K562 (cell line): Measurements from ENCODE around the gene TNPO3. TPM values are rescaled to one million over a fixed set of nuclear protein-coding genes. Genes with fewer than 3 reads are reported as not detected.
A peak's percentile ranks its signal among the peaks of the same experiment; 100 is the strongest.

Experiments
- ATF2 ChIP-seq: sonication (generic); formaldehyde crosslinking; IDR thresholded peaks from 2 replicates; pipeline ENCODE4 v1.8.1; 2022; ENCODE audit warnings: missing genetic modification reagents
- GTF2F1 ChIP-seq: IDR thresholded peaks from 2 replicates; pipeline ENCODE4 v1.6.1; 2011; ENCODE audit warnings: low read depth, low read length, improper control_type of control experiment
- HDAC8 ChIP-seq: fragments of 450-650 bp; IDR thresholded peaks from 2 replicates; pipeline ENCODE4 v1.6.1; 2016; ENCODE audit warnings: mild to moderate bottlenecking, missing genetic modification characterization, moderate library complexity, missing compliant biosample characterization
- HMGXB4 ChIP-seq: sonication (generic); formaldehyde crosslinking; IDR thresholded peaks from 2 replicates; pipeline ENCODE4 v1.8.1; 2023; ENCODE audit warnings: mild to moderate bottlenecking, missing genetic modification reagents
- KAT8 ChIP-seq: fragments of 450-650 bp; IDR thresholded peaks from 2 replicates; pipeline ENCODE4 v1.6.1; 2016; ENCODE audit warnings: low read depth, mild to moderate bottlenecking
- MAX ChIP-seq: sonication (generic); formaldehyde crosslinking; IDR thresholded peaks from 2 replicates; pipeline ENCODE4 v1.9.0; 2022; ENCODE audit warnings: mild to moderate bottlenecking, missing genetic modification reagents
- NBN ChIP-seq: fragments of 450-650 bp; IDR thresholded peaks from 2 replicates; pipeline ENCODE4 v1.6.1; 2016; ENCODE audit warnings: low read depth, mild to moderate bottlenecking
- NCOA6 ChIP-seq: fragments of 450-650 bp; IDR thresholded peaks from 2 replicates; pipeline ENCODE4 v1.6.1; 2017; ENCODE audit warnings: mild to moderate bottlenecking
- NFXL1 ChIP-seq: fragments of 450-650 bp; formaldehyde crosslinking; IDR thresholded peaks from 2 replicates; pipeline ENCODE4 v1.4.0; 2021; ENCODE audit warnings: mild to moderate bottlenecking
- RBBP5 ChIP-seq: fragments of 200-600 bp; sonication (generic); IDR thresholded peaks from 2 replicates; pipeline ENCODE4 v1.6.1; 2012; ENCODE audit warnings: borderline replicate concordance, mild to moderate bottlenecking, low read length, control low read depth, inconsistent platforms; ENCODE audit not compliant: insufficient read depth, poor library complexity, severe bottlenecking
- SMARCC2 ChIP-seq: fragments of 450-650 bp; IDR thresholded peaks from 2 replicates; pipeline ENCODE4 v1.6.1; 2017; ENCODE audit warnings: antibody characterized with exemption, moderate library complexity, mild to moderate bottlenecking, low read depth
- TAF7 ChIP-seq: fragments of 450-650 bp; IDR thresholded peaks from 2 replicates; pipeline ENCODE4 v1.6.1; 2016; ENCODE audit warnings: missing genetic modification characterization, missing compliant biosample characterization
- THAP12 ChIP-seq: fragments of 250-450 bp; sonication (Bioruptor Pico); IDR thresholded peaks from 2 replicates; pipeline ENCODE4 v1.9.0; 2021; ENCODE audit warnings: mild to moderate bottlenecking, inconsistent platforms
- TOE1 ChIP-seq, 2 experiments: fragments of 450-650 bp in 1 of 2; sonication (generic) in 1 of 2; formaldehyde crosslinking in 1 of 2; IDR thresholded peaks; 2 replicates each; pipeline versions ENCODE4 v1.7.1 to v1.8.0; 2016 to 2022; ENCODE audit warnings: borderline replicate concordance in 2 of 2, mild to moderate bottlenecking in 2 of 2, antibody characterized with exemption in 1 of 2, inconsistent platforms in 1 of 2, low read depth in 1 of 2, missing genetic modification reagents in 1 of 2, moderate library complexity in 1 of 2
- YY1 ChIP-seq, 3 experiments: IDR thresholded peaks; 2 replicates each; pipeline ENCODE4 v1.6.1; 2011; ENCODE audit warnings: low read length in 2 of 3, mild to moderate bottlenecking in 2 of 3, moderate library complexity in 2 of 3, borderline replicate concordance in 1 of 3, control low read depth in 1 of 3, low read depth in 1 of 3; ENCODE audit not compliant: insufficient read depth in 3 of 3, insufficient replicate concordance in 2 of 3, control insufficient read depth in 1 of 3, insufficient read length in 1 of 3; ENCODE audit errors: extremely low read depth in 1 of 3
- ZNF347 ChIP-seq: fragments of 450-650 bp; formaldehyde crosslinking; IDR thresholded peaks from 2 replicates; pipeline ENCODE4 v1.4.0; 2020; ENCODE audit warnings: low read depth, mild to moderate bottlenecking, moderate library complexity
- ZNF764 ChIP-seq: fragments of 250-450 bp; sonication (Bioruptor Pico); IDR thresholded peaks from 2 replicates; pipeline ENCODE4 v1.4.0; 2020; ENCODE audit warnings: low read depth, mild to moderate bottlenecking, moderate library complexity
- polyA plus RNA-seq, 8 experiments: library from polyadenylated mRNA; depleted of rRNA in 4 of 8; stranded (reverse) in 5 of 8; unstranded in 3 of 8; fragments of >200 nt; fragmentation: Nextera tagmentation in 2 of 8; fragmentation: Illumina TruSeq in 1 of 8; extraction: Ambion mirVana in 2 of 8; extraction: Trizol in 1 of 8; gene quantifications; 2 replicates each; pipeline versions ENCODE4 v1.2.1 to v1.2.3, GENCODE V29; 2011 to 2014; ENCODE audit warnings: inconsistent platforms in 1 of 8, missing spikeins in 1 of 8
- total RNA-seq, 7 experiments: library from RNA; depleted of rRNA in 6 of 7; stranded (reverse); fragments of >200 nt in 6 of 7; fragmentation: Illumina TruSeq in 2 of 7; extraction: Trizol in 2 of 7; gene quantifications; 2 replicates each; pipeline versions ENCODE4 v1.2.1 to v1.2.3, GENCODE V29; 2011 to 2021; ENCODE audit warnings: low replicate concordance in 1 of 7
- TF ChIP-seq, protein P1 (sequence below): fragments of 250-450 bp; sonication (Bioruptor Pico); IDR thresholded peaks from 2 replicates; pipeline ENCODE4 v1.8.0; 2022; ENCODE audit warnings: inconsistent platforms, mild to moderate bottlenecking, moderate library complexity, borderline replicate concordance

Gene TNPO3
- total and polyA plus RNA-seq, 9 of the 15 experiments (the other 6 are each of a cell fraction or from before 2014, with no cell fraction given), result 35.8 to 125 (median 110) TPM

DNA sequence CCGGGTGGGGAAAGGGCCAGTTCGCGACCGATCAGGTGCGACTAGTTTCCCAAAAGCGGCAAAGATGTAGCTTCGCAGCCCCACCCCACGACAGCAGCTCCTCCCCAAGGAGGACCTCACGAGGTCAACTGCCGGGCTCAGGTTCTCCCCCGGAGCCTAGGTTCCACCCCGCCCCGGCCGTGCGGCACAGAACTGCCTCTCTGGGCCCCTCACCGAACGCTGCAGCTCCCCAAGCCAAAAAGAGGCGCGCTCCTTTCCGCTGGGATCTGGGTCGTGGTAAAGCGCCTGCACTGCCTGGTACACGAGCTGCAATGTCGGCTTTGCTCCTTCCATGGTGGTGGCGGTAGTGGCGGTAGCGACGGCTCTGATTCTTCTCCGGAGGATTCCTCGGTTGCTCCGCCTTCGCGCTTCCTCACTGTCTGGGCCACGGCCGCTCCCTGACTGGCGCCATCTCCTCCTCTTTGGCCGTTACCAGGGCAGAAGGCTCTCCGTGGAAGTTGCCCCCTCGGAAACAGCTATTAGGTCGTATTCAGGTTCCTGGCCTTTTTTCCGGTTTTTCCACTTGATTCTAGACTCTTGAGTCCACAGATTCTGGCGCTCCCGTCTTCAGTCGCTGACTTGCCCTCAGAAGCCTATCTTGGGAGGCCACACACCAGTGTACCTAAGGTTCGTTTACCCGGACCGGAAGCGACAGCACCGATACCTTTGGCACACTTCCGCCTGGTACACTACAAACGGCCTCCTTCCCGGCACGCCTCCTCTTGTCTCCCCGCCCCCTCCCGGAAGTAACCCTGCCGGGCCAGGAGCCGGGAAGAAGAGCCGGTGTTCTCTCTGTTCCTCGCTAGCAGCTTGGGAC lies at the start of gene TNPO3 (continued):
- peak; percentile 41; the same call in 1 of the 2 replicates for TF ChIP-seq ZNF347 (CRISPR knock-in tag)
- TF ChIP-seq GTF2F1, result peak; percentile 71
- TF ChIP-seq ATF2, result no peak
- TF ChIP-seq NFXL1, result no peak
- peak; percentile 78 for TF ChIP-seq KAT8
- peak; percentile 91 for TF ChIP-seq THAP12 (CRISPR knock-in tag)
- TF ChIP-seq HMGXB4 (CRISPR knock-in tag), result peak; percentile 98
- TF ChIP-seq ZNF764 (CRISPR knock-in tag), result no peak
- TF ChIP-seq TAF7 (tag), result peak; percentile 99
- TF ChIP-seq MAX (CRISPR knock-in tag), result peak; percentile 73
- peak; percentile 59 to 93 (median 87) for TF ChIP-seq YY1 (IDR thresholded peaks at IDR 0.05; ENCODE audit: borderline replicate concordance in 1 of 3, control insufficient read depth in 1 of 3, extremely low read depth in 1 of 3, insufficient read depth in 3 of 3, insufficient read length in 1 of 3, insufficient replicate concordance in 2 of 3, low read depth in 1 of 3, low read length in 2 of 3)
- TF ChIP-seq HDAC8 (tag), result 0 out of 2 replicates have a peak, but pooled peaks have one; percentile 46
- TF ChIP-seq TOE1 (IDR thresholded peaks at IDR 0.05; ENCODE audit: borderline replicate concordance), result peak; percentile 96
- TF ChIP-seq TOE1 (CRISPR knock-in tag; IDR thresholded peaks at IDR 0.05; ENCODE audit: borderline replicate concordance, low read depth), result peak; percentile 15; the same call in 1 of the 2 replicates
- no peak for TF ChIP-seq NCOA6
- TF ChIP-seq RBBP5, result peak; percentile 99
- no peak for TF ChIP-seq SMARCC2
- TF ChIP-seq, protein P1, sequence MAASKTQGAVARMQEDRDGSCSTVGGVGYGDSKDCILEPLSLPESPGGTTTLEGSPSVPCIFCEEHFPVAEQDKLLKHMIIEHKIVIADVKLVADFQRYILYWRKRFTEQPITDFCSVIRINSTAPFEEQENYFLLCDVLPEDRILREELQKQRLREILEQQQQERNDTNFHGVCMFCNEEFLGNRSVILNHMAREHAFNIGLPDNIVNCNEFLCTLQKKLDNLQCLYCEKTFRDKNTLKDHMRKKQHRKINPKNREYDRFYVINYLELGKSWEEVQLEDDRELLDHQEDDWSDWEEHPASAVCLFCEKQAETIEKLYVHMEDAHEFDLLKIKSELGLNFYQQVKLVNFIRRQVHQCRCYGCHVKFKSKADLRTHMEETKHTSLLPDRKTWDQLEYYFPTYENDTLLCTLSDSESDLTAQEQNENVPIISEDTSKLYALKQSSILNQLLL, result no peak
- TF ChIP-seq NBN, result peak; percentile 99
